NCI-H82 treated with DMSO at 0.1 percent for 48 hours (cell line): ENCODE data around the gene LRRC8C.

Experiments
- DNase-seq: peaks from one replicate; lab custom pipeline; 2025; ENCODE audit not compliant: unreplicated experiment; lab: John Stamatoyannopoulos, UW

Gene LRRC8C

GRCh38 chr1:89633248-89633799, 404 bp downstream of the LRRC8C start:
- no peak for DNase-seq

DNA sequence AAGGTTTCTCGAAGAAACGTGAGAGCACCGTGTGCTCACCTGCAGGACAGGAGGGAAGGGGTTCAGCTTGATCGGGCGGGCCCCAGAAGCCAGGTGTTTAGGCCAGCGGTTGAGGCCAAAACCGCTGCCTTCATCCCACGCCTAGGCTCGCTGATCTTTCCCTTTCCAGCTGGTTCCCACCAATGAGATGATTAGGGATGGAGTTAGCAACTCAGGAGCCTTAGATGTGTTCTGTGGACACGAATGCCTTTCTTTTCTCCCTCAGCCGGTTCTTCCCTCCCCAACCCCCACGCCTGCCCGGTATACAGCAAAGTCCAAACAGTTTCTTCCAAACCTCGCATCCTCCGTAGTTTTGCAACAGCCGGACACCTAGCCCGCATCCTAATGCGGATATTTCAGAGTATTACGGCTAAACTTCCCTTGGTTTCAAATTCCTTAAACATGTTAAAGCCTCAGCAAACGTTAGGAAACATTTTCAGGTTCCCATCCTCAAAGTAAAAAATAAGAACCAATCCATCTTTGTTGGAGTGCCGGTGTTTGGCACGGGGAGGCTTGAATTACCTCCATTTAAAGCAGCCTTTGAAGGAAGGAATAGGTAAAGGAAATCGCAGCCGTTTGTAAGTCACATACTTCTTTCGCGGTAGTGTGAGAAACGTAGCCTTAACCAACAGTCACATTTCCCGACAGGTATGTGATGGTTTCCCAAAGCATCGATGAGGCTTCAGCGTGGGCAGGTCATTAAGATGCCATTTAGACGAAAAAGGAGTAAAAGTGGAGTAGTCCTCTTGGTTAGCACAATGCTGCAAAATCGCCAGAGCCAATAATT, 1.1 kb downstream of the LRRC8C start:
- no peak for DNase-seq

DNA sequence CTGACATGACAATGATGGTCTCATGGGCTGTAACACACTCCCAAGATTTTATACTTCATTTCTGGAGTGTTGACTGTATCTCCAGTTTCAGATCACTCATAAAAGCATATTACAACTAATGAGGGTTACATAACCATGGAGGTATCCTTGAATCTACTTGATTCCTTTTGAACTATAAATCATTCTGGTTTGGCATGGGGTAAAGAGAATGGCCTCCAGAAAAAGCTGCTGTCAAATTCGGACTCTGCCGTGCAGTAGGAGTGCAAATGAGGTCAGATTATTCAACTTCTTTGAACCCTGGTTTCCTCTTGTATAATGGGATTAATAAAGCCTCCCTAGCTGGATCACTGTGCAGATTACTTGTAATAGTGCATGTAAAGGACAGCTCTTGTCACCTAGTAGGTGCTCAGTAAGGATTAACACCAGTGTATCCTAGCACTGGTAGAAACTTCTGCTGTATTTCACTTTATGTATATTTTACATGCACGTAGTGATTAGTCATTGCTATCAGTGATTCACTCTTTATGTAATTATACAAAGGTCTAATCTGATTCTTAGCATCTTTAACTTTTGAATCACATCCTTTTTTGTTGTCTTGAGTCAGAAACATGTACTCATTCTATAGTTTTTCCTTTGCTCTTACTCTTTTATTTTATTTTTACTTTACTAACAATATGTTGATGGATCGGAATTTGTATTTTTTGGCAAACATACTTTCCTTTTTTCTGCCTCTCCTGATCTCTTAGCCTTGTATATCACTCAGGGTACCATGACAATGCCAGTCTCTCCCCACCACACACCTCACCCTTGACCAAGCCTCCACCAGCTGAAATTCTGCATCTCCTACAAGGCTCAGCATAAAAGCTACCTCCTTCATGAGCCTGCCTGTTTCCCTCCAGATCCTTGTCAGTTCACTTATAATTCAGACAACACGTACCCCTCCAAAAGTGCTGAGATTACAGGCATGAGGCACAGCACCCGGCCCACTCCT, 3.2 kb downstream of the LRRC8C start:
- peak; percentile 66 for DNase-seq

DNA sequence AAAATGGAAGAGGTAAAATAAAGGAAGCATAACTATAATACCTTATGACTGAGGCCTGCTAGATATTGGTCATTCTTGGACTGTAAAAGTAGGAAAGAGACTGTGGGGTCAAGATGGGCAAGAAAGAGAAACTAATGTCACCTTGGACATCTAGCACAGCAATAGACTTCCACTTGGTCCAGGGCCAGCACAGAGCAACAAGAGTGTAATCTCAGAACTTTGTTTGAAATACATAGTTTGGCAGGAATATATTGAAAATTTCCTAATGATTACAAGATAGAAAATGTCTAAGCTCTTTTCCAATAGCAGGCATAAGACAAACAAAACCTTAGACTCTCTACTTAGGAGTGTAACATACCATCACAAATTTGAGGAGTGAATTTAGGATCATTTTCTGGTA, 4.6 kb downstream of the LRRC8C start:
- DNase-seq, result no peak

- no peak for DNase-seq
Observed at GRCh38 chr1:89640440-89640839, 7.5 kb downstream of the LRRC8C start.

- DNase-seq, result peak; percentile 8
Observed at GRCh38 chr1:89641781-89642180, 8.9 kb downstream of the LRRC8C start.

- DNase-seq, result no peak
Observed at GRCh38 chr1:89643577-89643976, 10.7 kb downstream of the LRRC8C start.

GRCh38 chr1:89644119-89644814, 11.3 kb downstream of the LRRC8C start:
- DNase-seq, result no peak

GRCh38 chr1:89646259-89646658, 13.3 kb downstream of the LRRC8C start:
- no peak for DNase-seq

DNA sequence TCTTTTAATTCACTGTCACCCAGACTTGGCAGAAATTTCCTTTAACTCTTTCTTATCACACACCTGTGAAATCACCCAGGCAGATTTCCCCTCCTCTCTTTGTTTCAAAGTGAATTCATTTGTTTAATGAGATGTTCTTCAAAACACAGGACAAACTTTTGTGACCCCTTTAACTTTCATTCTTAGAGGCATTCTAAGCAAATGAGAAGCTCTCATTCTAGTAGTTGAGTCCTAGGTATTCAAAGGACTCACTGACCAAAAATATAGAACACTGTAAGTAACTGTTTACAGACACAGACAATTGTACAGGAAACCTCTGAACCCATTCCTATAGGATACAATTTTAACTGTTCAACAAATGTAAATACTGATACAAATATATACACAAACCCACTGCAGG, 16.9 kb downstream of the LRRC8C start:
- no peak for DNase-seq

GRCh38 chr1:89652373-89652772, 19.5 kb downstream of the LRRC8C start:
- DNase-seq, result no peak

- no peak for DNase-seq
Observed at GRCh38 chr1:89657886-89658285, 25.0 kb downstream of the LRRC8C start.

- no peak for DNase-seq
Observed at GRCh38 chr1:89659322-89660081, 26.6 kb downstream of the LRRC8C start.

DNA sequence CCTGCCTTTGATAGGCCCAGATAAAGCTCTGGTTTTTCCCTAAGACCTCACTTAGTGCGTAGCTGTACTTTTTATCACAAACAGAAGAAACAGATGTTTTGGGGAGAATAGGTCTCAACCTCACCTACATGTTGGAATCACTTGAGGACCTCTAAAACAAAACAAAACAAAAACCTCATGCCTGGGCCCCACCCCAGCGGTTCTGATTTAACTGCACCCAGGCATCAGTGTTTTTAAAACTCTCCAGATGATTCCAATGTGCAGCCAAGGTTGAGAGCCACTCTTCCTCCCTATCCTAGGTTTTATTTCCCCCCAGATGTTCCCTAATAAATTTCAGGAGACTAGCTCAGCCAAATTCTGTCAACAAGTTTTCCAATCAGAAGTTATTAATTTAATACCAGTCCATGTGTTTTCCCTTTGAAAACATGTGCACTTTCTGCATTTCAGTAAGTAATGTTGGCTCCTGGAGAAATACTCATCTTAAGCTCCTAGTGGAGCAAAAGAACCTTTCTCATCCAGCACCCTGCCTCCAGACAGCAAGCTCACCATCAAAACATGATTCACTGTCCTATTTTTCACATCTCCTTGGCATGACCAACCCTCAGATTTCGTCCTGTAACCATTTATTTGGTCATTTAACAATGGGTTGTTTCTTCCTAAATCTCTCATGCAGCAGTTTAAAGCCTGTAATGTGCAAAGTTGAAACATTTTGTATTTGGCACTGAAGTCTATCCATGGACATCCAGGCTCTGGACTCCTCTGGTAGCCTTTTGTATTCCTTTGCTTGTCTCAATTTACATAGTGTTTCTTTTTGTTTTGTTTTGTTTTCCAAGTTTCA, 27.5 kb downstream of the LRRC8C start:
- DNase-seq, result no peak

GRCh38 chr1:89665941-89666340, 33.0 kb downstream of the LRRC8C start:
- DNase-seq, result no peak

DNA sequence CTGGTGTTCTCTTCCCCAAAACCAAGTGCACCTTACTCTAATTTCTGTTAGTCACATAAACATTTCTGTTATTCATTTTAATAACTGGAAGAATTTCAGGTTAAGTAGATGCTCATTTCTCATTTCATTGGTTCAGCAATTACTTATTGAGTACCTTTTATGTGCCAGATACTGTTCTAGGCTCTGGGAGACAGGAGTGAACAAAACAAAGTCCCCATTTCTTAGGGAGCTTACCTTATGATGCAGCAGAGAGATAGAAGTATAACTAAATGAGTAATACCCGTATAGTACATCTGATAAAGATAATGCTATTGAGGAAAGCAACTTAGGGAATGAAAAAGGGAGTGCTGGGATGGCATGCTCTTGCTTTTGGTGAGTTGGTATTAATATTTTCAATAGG, 33.7 kb downstream of the LRRC8C start:
- DNase-seq, result no peak

DNA sequence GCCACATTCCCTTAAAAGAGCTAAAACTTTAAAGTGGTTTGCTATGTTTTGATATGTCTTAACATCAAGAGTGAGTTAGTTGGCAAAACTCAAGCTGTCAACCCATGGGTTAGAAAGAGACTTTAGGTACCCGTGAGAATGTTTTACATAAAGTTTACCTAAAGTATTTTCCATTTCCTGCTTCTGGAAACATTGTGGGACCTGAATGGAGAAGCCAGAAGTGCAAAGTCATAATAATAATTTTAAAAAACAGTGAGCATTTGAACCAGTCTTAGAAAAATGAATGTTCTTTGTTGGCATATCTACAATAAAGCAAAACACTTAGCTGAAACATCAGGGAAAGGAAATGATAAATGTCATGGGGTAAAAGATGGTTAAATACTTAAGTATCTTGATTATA, 34.8 kb downstream of the LRRC8C start:
- DNase-seq, result no peak

- DNase-seq, result no peak
Observed at GRCh38 chr1:89668961-89669360, 36.0 kb downstream of the LRRC8C start.

DNA sequence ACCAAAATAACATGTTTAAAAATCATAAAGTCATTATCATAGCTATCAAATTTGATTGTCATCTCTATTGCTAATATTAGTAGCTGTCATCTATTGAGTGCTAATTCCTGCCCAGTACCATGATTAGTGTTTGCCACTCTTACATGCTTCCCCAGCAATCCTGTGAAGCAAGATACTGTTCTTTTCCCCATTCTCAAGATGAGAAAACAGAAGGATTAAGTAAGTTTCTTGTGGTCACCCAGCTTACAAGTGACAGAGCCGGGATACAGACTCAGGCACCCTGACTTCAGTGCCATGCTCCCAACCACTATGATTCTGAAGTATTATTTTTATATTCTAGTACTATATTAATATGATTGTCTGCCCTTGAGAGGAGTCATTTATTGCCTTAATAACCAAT, 36.5 kb downstream of the LRRC8C start:
- no peak for DNase-seq
